Measurements from ENCODE around the gene BRIP1. TPM values are rescaled to one million over a fixed set of nuclear protein-coding genes. Genes with fewer than 3 reads are reported as not detected.
A peak's percentile ranks its signal among the peaks of the same experiment; 100 is the strongest.
"Not testable (repeated sequence)": the region's sequence is repeated elsewhere in the genome, so short reads cannot be mapped to it uniquely, and the experiment has no call there.

BRIP1 gene
- total RNA-seq, 1 experiment from 2014 or later = 13.8 TPM

GRCh38 chr17:61677150-61677811 is 186.0 kb downstream of the BRIP1 start:
- ATAC-seq; H3K27me3 Mint-ChIP-seq (ENCODE audit: low read depth); CTCF ChIA-PET; H3K27ac Mint-ChIP-seq; H3K36me3 Mint-ChIP-seq; H3K4me1 Mint-ChIP-seq; POLR2A ChIA-PET; DNase-seq (ENCODE audit: low spot score); H3K4me3 Mint-ChIP-seq: not testable (repeated sequence)
- peaks cover 18% of the 10 kb centered on the region for H3K9me3 Mint-ChIP-seq

GRCh38 chr17:61676522-61676921 is 186.8 kb downstream of the BRIP1 start:
- H3K27ac Mint-ChIP-seq; H3K4me3 Mint-ChIP-seq; H3K4me1 Mint-ChIP-seq; POLR2A ChIA-PET; H3K36me3 Mint-ChIP-seq; CTCF ChIA-PET; H3K27me3 Mint-ChIP-seq (ENCODE audit: low read depth); DNase-seq (ENCODE audit: low spot score); ATAC-seq: not testable (repeated sequence)
- H3K9me3 Mint-ChIP-seq = peaks cover 18% of the 10 kb centered on the region

GRCh38 chr17:61674609-61675008 is 188.7 kb downstream of the BRIP1 start:
- H3K4me3 Mint-ChIP-seq; H3K4me1 Mint-ChIP-seq; H3K27ac Mint-ChIP-seq; ATAC-seq; CTCF ChIA-PET; DNase-seq (ENCODE audit: low spot score); POLR2A ChIA-PET; H3K36me3 Mint-ChIP-seq; H3K27me3 Mint-ChIP-seq (ENCODE audit: low read depth): not testable (repeated sequence)
- peak; percentile 68; the same call in 1 of the 2 replicates for TF ChIP-seq ZNF317 (CRISPR knock-in tag; IDR thresholded peaks at IDR 0.05; ENCODE audit: borderline replicate concordance, low read depth)
- peaks cover 18% of the 10 kb centered on the region for H3K9me3 Mint-ChIP-seq

- POLR2A ChIA-PET, H3K27ac Mint-ChIP-seq: not testable (repeated sequence)
- CTCF ChIA-PET = interaction anchor here (1.4 kb wide), 1 partner anchor 14 kb away, joined by 3 read pairs; no protein-coding TSS in a partner anchor
Observed at GRCh38 chr17:61673019-61673897, 190.1 kb downstream of the BRIP1 start.

DNA sequence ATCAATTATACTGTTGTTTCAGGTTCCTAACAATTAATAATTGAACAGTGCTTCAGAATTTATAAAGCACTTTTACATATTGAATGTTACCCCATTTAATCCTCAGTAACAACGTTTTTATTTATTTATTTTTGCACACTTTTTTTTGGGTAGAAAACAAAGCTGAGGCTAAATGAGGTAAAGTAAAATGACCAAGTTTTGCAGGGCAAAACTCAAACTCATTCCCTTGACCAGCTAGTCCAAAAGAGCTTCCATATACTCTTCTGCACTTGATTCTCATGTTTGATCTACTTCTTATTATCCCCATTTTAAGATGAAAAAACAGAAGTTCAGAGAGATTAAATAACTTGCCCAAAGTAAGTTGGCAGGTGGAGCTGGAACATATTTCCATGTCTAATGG is 191.2 kb downstream of the BRIP1 start:
- no peak overlapping the region for H3K4me3 Mint-ChIP-seq
- H3K27ac Mint-ChIP-seq = no peak overlapping the region
- no peak for ATAC-seq
- no peaks in the 10 kb centered on the region for H3K4me1 Mint-ChIP-seq
- H3K27me3 Mint-ChIP-seq (ENCODE audit: low read depth) = no peaks in the 10 kb centered on the region
- no peak for TF ChIP-seq MXD4 (CRISPR knock-in tag; IDR thresholded peaks at IDR 0.05; ENCODE audit: borderline replicate concordance)
- TF ChIP-seq SP1 (CRISPR knock-in tag; conservative IDR thresholded peaks at IDR 0.05) = no peak
- no peak for TF ChIP-seq ZNF396 (CRISPR knock-in tag; IDR thresholded peaks at IDR 0.05; ENCODE audit: borderline replicate concordance)
- no peak for TF ChIP-seq ZNF532 (CRISPR knock-in tag; IDR thresholded peaks at IDR 0.05; ENCODE audit: borderline replicate concordance)
- no peak for TF ChIP-seq CDX4 (CRISPR knock-in tag; IDR thresholded peaks at IDR 0.05; ENCODE audit: borderline replicate concordance)
- TF ChIP-seq MYBL2 (CRISPR knock-in tag; IDR thresholded peaks at IDR 0.05) = no peak
- no peak for TF ChIP-seq ATF2 (CRISPR knock-in tag; IDR thresholded peaks at IDR 0.05; ENCODE audit: borderline replicate concordance, low read depth)
- TF ChIP-seq NFYB (CRISPR knock-in tag; conservative IDR thresholded peaks at IDR 0.05; ENCODE audit: low read depth) = no peak
- TF ChIP-seq, protein P1, sequence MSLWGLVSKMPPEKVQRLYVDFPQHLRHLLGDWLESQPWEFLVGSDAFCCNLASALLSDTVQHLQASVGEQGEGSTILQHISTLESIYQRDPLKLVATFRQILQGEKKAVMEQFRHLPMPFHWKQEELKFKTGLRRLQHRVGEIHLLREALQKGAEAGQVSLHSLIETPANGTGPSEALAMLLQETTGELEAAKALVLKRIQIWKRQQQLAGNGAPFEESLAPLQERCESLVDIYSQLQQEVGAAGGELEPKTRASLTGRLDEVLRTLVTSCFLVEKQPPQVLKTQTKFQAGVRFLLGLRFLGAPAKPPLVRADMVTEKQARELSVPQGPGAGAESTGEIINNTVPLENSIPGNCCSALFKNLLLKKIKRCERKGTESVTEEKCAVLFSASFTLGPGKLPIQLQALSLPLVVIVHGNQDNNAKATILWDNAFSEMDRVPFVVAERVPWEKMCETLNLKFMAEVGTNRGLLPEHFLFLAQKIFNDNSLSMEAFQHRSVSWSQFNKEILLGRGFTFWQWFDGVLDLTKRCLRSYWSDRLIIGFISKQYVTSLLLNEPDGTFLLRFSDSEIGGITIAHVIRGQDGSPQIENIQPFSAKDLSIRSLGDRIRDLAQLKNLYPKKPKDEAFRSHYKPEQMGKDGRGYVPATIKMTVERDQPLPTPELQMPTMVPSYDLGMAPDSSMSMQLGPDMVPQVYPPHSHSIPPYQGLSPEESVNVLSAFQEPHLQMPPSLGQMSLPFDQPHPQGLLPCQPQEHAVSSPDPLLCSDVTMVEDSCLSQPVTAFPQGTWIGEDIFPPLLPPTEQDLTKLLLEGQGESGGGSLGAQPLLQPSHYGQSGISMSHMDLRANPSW (CRISPR knock-in tag; conservative IDR thresholded peaks at IDR 0.05; ENCODE audit: low read depth) = no peak
- TF ChIP-seq, protein P2, sequence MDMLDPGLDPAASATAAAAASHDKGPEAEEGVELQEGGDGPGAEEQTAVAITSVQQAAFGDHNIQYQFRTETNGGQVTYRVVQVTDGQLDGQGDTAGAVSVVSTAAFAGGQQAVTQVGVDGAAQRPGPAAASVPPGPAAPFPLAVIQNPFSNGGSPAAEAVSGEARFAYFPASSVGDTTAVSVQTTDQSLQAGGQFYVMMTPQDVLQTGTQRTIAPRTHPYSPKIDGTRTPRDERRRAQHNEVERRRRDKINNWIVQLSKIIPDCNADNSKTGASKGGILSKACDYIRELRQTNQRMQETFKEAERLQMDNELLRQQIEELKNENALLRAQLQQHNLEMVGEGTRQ (CRISPR knock-in tag; IDR thresholded peaks at IDR 0.05) = no peak
- no peak for TF ChIP-seq CREB1 (CRISPR knock-in tag; IDR thresholded peaks at IDR 0.05)
- POLR2A ChIA-PET = no interaction called here
- H3K36me3 Mint-ChIP-seq = no peaks in the 10 kb centered on the region; the same call in 1 of the 2 replicates
- H3K9me3 Mint-ChIP-seq = peaks cover 18% of the 10 kb centered on the region
- CTCF ChIA-PET = interaction anchor here (1.4 kb wide), 1 partner anchor 13 kb away, joined by 3 read pairs; no protein-coding TSS in a partner anchor
- DNase-seq (ENCODE audit: low spot score) = no peak

More at GRCh38 chr17:61673019-61673897, 190.1 kb downstream of the BRIP1 start:
- ATAC-seq; H3K36me3 Mint-ChIP-seq; H3K4me1 Mint-ChIP-seq; H3K4me3 Mint-ChIP-seq; DNase-seq (ENCODE audit: low spot score); H3K27me3 Mint-ChIP-seq (ENCODE audit: low read depth): not testable (repeated sequence)
- H3K9me3 Mint-ChIP-seq = peaks cover 18% of the 10 kb centered on the region
